ENCODE measurements around the gene GGA1.
A peak's percentile ranks its signal among the peaks of the same experiment; 100 is the strongest.
"Not testable (repeated sequence)": the region's sequence is repeated elsewhere in the genome, so short reads cannot be mapped to it uniquely, and the experiment has no call there.

The GGA1 gene

DNA sequence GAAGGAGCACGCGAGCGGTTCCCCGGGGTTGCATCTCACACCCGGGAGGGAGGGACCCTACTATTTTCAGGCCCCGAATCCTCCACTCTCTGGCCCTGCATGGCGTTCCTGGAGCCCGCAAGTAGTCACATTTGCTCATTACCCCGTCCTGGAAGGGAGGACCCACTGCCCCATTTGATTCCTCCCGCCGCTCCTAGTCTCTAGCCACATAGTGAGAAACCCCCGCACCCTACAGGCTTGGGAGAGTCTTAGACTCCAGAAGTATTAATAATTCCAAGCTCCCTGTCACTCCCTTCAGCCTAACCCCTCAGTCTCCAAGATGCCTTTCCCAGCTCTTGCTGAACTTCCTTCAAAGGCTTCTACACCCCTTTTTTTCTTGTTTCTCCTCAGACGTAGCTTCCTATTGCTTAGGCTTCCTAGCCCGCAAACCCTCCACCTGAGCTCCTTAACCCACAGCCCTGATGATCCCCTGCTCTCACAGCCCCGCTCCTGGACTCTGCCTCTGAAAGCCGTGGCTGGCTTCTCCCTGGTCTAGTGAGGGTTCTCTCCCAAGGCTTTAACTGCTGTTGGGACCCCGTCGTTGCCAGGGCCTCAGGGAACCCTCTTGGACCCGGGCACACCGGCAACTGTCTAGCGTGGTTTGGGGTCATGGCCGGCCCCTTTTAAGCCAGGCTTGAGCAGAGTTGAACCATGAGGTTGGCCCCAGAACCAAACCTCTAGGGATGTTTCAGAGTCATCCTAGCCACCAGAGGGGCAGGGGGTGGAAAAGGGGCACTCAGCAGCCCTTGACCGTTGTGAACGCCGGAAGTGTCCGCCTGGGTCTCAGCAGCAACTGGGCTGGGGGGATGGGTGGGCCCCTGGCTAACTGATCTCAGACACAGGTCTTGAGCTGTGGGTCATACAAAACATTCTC lies 862 bp downstream of the GGA1 start:
- peak; percentile 14 for DNase-seq (ENCODE audit: low read depth)

DNA sequence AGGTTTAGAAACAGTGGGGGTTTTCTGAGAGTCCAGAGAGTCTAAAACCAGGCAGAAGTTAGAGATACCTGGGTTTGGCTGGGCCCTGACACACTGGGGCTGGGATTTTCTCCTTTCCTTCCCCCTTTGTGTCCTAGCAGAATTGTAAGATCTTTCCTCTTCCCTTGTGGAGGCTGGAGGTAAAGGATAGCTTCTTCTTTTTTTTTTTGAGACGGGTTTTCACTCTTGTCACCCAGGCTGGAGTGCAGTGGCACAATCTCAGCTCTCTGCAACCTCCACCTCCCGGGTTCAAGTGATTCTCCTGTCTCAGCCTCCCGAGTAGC lies 1.5 kb downstream of the GGA1 start:
- not testable (repeated sequence) for DNase-seq (ENCODE audit: low read depth)

DNA sequence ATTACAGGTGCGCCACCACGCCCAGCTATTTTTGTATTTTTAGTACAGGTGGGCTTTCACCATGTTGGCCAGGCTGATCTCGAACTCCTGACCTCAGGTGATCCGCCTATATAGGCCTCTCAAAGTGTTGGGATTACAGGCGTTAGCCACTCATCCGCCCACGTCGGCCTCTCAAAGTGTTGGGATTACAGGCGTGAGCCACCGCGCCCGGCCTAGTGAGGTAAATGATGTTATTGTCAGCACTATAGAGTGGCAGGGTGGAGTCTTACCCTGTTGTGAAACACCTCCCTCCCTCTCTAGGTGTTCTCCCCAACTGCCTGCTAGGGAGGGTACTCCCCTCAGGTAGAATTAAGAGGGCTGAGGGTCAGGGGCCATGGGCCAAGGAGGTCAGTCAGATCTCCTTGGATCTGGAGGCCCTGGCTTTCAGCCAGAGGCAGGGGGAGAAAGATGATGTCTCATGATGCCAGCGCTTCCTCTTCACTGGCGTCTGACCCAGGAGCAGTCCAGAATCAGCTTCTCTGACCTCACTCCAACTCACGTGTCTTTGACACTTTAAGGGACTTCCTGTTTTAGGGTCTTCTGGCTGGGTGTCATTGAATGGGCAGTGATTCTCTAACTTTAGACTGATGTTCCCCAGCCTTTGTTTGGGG lies 2.0 kb downstream of the GGA1 start:
- no peak for DNase-seq (ENCODE audit: low read depth)

DNA sequence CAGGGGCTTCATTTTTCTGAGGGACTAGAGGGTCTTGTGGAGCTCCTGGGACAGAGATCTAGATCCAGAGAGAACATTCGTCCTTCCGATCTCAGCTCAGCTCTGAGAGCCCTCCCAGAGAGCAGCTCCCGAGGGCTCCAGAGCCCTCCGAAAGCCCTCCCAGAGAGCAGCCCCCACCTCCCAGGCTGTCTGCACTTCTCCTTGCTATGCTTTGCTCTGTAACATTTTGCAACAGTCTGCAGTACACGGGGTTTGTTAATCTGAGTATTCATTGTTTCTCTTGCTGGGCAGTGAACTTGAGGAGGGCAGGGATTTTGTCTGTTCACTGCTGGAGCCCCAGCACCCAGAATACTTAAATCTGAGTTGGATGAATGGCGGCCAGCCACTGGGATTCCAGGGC lies 2.6 kb downstream of the GGA1 start:
- no peak for DNase-seq (ENCODE audit: low read depth)

DNA sequence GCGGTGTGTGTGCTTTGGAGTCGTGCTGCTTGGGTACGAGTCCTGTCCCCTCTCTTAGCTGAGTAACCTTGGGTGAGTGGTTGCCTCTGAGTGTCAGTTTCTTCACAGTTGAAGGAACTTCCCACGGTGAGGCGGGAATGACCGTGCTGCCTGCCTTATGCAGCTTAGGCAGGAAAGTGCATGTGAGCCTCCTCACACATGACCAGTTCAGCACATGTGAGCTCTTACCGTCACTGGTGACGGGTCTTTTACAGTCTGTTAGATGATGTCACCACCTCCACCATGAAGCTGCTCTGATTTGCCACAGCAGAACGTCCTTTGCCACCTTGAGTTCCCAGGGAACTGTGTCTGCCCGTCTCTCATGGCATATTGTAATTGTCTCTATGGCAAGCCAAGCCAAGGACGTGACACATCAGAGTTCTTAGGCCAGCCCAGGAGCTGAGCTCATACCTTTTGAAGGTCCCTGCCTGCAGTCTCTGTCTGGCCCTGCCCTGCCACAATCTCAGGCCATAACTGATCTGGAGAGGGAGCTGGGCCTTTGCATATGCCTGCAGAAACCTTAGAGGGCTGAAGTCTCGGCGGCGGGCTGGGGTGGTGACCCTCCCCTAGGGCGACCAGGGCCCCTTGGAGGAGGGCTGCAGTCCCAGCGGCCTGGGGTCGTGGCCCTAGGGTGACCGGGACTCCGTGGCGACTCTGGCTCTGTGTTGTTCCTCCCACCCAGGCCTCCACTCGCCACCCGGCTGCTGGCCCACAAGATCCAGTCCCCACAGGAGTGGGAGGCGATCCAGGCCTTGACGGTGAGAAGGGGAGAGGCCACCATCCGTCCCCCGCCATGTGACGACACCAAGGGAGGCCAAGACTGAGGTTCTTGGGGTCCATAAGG lies 7.8 kb downstream of the GGA1 start:
- DNase-seq (ENCODE audit: low read depth): no peak

DNA sequence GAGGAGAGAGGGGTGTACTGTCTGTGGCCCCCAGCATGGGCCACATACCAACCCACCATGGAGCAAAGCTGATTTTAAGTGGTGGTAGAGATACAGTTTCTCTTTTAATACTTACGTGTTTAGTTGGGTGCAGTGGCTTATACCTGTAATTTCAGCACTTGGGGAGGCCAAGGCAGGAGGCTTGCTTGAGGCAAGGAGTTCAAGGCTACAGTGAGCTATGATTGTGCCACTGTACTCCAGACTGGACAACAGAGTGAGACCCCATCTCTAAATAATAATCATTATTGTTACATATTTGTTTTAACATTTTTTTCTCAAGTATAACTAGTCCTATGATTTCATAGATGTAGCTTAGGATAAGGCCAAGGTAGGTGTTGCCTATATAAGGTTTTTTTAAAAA lies 8.8 kb downstream of the GGA1 start:
- DNase-seq (ENCODE audit: low read depth): no peak

DNA sequence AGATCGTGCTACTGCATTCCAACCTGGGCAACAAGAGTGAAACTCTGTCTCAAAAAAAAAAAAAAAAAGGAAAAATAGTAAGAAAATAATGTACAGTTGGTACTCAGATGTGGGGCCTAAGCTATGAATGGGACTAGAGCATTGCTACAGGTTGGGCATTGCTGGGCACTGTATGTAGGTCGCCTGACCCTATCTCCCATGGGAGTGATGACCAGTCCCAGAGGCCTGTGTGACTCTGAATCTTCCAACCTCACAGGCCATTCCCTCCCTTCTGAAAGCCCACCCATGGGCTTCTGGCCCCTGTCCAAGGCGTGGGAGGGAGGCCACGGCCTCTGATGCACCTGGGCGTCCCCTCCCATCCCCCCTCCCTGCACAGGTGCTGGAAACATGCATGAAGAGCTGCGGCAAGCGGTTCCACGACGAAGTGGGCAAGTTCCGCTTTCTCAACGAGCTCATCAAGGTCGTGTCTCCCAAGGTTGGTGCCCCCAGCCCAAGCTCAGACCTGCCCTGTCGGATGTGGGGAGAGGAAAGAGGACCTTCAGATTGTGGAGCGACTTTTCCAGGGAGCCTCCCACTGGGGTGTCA lies 9.5 kb downstream of the GGA1 start:
- DNase-seq (ENCODE audit: low read depth): no peak

DNA sequence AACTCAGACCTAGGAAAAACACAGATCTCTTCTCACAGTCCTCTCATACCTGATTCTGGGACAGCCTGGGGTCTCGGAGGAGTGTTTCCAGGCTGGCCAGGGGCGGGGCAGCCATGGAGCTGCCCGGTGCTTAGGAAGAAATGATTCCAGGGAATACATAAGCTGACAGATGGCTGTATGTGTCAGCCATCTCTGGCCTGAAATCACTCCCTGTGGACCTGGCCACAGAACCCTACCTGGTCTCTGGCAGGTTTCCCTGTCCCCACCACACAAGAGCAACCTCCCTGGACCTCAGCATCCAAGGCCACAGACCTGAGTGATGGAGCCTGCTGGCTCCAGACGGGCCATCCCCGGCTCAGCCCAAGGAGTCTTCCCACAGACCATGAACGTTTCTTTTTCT lies 10.0 kb downstream of the GGA1 start:
- no peak for DNase-seq (ENCODE audit: low read depth)

DNA sequence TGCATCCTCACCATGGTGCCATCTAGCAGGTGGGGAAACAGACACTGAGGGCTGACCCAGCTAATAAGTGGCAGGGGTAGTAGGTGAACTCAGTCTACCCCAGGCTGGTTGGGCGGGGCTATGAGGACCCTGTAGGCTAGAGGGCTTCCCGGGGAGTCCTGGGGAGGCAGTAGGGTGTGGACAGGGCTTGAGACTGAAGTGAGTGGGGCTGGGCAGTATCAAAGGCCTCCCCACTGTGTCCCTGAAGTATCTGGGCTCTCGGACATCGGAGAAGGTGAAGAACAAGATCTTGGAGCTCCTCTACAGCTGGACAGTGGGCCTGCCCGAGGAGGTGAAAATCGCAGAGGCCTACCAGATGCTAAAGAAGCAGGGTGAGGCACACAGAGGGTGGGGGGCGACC lies 11.4 kb downstream of the GGA1 start:
- DNase-seq (ENCODE audit: low read depth): no peak

DNA sequence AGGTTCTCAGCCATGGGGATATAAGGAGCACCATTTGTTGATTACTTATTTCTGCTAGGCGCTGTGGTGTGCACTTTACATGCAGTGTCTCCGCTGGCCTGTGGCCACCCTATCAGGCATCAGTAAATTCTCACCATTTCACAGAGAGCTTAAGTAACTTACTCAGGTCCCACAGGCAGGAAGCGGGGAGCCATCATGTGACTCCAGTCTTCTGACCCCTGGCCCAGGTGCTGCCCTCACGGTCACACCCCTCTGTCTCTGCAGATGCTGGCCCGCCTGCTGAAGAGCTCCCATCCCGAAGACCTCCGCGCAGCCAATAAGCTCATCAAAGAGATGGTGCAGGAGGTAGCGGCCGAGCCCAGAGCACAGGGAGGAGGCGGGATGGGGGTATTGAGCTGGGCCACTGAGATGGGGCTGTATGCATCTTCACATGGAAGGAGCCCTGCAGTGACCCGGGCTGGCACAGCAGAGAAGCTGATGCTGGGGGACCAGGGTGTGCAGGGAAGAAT lies 12.8 kb downstream of the GGA1 start:
- no peak for DNase-seq (ENCODE audit: low read depth)

DNA sequence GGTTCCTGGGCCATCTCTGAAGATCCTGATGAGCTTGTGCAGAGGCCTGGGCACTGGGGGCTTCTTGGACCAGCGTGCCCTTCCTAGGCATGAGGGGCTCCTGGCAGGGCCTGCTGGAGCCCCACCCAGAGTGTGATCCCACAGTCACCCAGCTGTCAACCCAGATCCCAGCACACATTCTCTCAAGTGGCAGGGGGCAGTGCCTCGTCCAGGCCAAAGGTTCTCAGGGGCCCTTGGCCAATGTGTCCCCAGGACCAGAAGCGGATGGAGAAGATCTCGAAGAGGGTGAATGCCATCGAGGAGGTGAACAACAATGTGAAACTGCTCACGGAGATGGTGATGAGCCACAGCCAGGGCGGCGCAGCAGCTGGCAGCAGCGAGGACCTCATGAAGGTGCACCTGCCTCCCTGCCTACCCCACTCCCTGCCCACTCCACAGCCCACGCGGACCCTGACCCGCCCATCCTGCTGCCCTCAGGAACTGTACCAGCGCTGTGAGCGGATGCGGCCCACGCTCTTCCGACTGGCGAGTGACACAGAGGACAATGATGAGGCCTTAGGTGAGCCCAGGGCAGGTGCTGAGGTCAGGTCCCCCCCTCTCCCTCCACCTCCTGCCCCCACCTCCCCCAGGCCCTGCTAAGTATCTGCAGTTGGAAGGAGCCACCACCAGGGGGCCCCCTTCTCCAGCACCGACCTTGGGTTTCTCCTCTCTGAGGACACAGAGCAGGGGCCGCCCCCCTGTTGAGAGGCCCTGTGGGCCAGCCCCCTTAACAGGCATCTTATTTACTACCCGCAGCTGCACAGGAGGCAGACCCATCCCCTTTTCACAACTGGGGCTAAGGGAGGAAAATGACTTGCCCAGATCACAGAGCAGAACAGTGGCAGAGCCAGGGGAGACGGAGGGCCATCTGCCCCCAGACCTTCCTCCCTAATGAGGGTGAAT lies 14.7 kb downstream of the GGA1 start:
- peak; percentile 61 for DNase-seq (ENCODE audit: low read depth)

DNA sequence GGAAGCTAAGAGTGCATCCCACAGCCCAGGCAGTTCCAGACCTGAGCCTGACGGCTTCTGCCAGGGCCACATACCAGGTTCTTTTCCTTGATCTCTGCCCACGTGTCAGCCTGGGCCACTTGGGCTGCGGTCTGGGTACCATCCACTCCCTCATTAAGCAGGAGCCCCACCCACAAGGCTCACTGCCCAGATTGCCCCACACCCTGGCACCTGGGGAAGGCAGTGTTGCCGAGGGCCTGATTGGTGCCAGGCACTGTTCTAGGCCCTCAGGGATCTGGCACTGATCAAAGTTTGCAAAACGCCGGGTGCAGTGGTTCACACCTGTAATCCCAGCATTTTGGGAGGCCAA lies 15.4 kb downstream of the GGA1 start:
- DNase-seq (ENCODE audit: low read depth): no peak

DNA sequence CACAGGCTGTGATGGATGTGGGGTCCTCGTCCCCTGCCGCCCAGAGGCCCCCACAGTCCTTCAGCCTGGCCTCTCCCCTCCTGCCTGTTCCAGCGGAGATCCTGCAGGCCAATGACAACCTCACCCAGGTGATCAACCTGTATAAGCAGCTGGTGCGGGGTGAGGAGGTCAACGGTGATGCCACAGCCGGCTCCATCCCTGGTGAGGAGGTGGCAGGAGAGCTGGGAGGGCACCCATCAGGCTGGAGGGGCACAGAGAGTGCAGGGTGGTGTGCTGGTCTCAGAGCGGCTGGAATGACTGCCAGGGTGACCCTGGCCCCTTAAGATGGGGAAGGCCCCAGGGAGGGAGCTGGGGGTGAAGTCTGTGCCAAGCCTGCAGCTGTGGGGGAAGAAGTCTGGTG lies 16.2 kb downstream of the GGA1 start:
- DNase-seq (ENCODE audit: low read depth): no peak

DNA sequence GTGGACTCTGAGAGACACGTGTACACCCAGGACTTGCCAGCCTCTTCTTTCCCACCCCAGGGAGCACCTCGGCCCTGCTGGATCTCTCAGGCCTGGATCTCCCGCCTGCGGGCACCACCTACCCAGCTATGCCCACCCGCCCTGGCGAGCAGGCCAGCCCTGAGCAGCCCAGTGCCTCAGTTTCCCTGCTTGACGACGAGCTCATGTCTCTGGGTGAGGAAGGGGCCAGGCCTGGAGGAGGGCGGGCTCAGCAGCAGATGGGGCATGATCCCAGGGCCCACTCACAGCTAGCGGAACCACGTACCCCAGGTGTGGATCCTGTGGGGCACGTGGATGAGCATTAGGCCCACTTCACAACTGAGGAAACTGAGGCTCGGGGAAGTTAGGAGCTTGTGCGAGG lies 17.1 kb downstream of the GGA1 start:
- no peak for DNase-seq (ENCODE audit: low read depth)

DNA sequence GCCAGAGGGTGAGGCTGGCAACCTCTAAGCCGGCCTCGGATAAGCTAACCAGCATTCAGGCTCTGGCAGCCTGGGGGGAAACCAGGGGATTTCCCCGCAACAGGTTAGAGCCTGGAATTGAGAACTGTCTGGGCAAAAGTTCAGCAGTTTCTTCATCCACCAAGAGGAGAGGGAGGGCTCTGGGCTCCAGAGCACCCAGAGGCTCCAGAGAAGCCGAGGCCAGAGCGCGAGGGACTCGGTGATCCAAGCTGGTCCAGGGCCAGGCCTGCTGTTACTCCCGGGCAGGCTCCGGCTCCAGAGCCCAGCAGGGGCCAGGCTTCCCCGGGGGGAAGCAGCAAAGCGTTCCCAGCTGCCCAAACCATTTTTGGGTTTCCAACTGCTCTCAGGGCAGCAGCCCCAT lies 17.5 kb downstream of the GGA1 start:
- DNase-seq (ENCODE audit: low read depth): no peak

DNA sequence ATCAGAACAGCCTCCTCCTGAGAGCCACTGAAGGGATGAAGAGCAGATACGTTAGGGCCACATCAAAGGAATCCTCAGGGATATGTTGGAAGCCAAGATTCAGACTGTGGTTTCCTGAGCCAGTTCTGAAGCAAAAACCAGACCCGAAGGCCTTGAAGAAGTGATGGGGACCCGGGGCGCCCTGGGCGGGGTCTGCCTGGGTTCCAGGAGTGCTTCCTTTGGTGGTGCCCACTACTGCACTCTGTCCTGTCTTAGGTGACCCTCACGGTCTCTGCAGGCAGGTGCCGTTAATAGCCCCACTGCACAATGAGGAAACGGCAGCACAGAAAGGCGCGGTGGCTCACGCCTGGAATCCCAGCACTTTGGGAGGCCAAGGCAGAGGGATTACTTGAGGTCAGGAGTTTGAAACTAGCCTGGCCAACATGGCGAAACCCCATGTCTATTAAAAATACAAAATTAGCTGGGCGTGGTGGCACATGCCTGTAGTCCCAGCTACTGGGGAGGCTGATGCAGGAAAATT lies 18.0 kb downstream of the GGA1 start:
- DNase-seq (ENCODE audit: low read depth): no peak

DNA sequence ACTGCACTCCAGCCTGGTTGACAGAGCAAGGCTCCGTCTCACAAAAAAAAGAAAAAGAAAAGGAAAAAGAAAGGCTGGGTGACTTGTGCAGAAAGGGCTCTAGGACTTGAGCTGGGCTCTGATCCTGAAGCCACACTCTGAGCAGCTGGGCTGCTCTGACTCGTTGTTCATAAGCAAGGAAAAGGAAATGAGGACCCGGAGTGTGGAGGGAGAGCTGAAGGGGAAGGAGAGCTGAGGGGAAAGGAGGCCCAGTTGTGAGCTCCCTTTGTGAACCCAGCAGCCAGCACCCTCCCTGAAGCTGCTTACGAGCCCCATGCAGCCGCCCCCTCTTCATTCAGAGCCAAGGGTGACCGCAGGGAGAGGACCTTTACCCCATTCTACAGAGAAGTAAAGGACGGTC lies 18.5 kb downstream of the GGA1 start:
- no peak for DNase-seq (ENCODE audit: low read depth)

DNA sequence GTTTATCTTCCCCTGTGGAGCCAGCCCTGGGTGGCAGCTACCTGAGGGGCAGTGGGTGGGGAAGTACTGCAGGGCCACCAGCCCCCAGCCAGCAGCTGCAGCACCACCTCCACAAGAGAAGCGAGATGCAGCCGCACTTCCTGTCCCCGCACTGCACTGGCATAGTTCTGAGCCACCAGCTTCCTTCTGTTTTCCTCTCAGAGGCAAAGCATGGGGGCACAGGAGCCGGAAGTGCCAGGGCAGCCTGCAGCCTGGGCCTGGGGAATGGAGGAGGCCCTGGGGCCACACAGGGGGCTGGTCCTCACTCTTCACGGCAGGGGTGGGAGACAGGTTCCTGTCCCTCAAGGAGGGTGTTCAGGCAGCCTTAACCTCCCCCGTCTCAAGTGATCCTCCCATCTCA lies 18.9 kb downstream of the GGA1 start:
- no peak for DNase-seq (ENCODE audit: low read depth)

DNA sequence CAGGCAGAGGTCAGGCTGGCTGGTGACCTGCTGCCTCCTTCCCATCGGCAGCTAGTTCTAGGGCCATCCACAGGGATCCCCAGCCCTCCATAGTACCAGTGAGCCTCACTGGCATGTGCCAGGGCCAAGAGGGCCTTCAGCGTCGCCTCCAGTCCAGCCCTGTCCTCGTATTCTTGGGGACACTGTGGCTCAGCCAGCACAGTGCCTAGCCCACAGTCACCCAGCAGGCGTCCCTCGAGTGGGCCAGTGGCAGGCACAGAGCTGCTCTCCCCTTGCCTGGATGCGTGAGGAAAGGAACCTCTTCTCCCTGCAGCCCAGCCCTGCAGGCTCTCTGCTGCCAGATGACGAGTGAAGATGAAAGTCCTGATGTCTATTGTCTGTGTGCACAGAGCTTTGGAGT lies 20.2 kb downstream of the GGA1 start:
- no peak for DNase-seq (ENCODE audit: low read depth)

DNA sequence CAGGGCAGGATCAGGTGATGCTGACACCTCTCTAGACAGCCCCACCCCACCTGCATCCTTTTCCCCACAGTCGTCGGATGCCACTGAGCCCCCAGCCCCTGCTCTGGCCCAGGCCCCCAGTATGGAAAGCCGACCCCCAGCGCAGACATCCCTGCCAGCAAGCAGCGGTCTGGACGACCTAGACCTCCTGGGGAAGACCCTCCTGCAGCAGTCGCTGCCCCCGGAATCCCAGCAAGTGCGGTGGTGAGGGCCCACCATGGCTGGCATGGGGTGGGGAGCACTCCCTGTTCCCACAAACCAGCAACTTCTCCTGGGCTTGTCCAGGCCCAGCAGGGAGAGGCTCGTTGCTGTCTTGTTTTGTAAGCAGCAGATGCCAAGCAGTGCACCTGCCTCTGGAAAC lies 21.3 kb downstream of the GGA1 start:
- DNase-seq (ENCODE audit: low read depth): no peak

DNA sequence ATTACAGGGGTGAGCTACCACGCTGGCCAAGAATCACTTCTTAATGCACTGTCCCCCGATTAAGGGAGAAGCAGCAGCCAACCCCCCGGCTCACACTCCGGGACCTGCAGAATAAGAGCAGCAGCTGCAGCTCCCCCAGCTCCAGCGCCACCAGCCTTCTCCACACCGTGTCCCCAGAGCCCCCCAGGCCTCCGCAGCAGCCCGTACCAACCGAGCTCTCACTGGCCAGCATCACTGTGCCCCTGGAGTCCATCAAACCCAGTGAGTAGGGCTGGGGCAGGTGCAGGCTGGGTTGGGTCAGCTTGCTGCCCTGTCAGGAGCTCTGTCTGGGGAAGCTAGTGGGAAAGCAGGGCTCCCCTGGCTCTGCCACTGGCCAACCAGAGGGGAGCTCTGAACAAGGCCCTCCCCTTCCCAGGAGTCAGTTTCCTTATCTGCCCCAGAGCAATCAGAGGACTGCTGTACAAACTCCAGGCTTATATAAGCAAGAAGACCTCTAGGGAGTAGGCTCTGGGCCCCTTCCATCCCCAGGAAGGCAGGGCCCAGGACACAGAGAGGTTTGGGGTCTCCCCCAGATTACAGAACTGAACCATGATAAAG lies 22.3 kb downstream of the GGA1 start:
- no peak for DNase-seq (ENCODE audit: low read depth)

Measured in activated T-cell treated with anti-CD3 and anti-CD28 coated beads for 24 hours (primary cell).